ENCODE measurements around the gene MED22.

Gene MED22

DNA sequence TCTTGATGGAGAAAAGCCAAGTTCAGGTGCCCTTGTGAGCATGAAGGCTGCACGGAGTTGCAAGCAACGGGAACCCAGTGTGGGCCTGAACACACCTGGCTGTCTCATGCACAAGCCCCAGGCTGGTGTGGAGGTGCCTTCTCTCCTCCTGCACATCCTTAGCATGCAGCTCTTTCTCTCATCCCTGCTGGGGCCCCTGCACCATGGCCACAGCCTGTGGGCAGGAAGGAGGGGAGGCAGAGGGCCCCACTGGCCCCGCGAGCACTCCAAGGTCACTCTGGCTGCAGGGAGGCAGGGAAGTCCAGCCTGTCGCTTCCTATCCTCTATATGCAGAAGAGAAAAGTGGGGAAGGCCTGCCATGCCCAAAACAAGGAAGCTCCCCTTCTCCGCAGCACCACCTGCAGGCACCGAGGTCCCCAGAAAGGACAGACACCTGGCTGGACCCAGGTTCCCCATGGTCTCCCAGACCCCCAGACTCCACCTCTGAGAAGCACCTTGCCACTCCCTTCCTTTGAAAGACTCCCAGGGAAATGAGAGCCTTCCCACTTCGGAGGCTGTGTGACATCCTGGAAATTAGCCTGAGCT lies 46.8 kb upstream of the MED22 start:
- Histone ChIP-seq H3K4me1 (ENCODE audit: control insufficient read depth, insufficient read depth, low read length) (no peaks in the 10 kb centered on the region), H3K27ac (ENCODE audit: extremely low read depth, low read depth, low read length) (no peak overlapping the region), H3K9me3 (ENCODE audit: control insufficient read depth, insufficient read depth, low read depth, low read length) (no peaks in the 10 kb centered on the region), H3K36me3 (ENCODE audit: control insufficient read depth in 2 of 2, insufficient read depth in 1 of 2, low read length in 2 of 2) (no peaks in the 10 kb centered on the region), H3K4me3 (ENCODE audit: low read depth, low read length) (no peak overlapping the region)
- TF ChIP-seq, protein P1, sequence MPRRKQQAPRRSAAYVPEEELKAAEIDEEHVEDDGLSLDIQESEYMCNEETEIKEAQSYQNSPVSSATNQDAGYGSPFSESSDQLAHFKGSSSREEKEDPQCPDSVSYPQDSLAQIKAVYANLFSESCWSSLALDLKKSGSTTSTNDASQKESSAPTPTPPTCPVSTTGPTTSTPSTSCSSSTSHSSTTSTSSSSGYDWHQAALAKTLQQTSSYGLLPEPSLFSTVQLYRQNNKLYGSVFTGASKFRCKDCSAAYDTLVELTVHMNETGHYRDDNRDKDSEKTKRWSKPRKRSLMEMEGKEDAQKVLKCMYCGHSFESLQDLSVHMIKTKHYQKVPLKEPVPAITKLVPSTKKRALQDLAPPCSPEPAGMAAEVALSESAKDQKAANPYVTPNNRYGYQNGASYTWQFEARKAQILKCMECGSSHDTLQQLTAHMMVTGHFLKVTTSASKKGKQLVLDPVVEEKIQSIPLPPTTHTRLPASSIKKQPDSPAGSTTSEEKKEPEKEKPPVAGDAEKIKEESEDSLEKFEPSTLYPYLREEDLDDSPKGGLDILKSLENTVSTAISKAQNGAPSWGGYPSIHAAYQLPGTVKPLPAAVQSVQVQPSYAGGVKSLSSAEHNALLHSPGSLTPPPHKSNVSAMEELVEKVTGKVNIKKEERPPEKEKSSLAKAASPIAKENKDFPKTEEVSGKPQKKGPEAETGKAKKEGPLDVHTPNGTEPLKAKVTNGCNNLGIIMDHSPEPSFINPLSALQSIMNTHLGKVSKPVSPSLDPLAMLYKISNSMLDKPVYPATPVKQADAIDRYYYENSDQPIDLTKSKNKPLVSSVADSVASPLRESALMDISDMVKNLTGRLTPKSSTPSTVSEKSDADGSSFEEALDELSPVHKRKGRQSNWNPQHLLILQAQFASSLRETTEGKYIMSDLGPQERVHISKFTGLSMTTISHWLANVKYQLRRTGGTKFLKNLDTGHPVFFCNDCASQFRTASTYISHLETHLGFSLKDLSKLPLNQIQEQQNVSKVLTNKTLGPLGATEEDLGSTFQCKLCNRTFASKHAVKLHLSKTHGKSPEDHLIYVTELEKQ (tag by site-specific recombination; IDR thresholded peaks at IDR 0.05; ENCODE audit: borderline replicate concordance): no peak
- no peak for TF ChIP-seq ZNF596 (tag by site-specific recombination; IDR thresholded peaks at IDR 0.05)
- TF ChIP-seq ZNF785 (tag by site-specific recombination; IDR thresholded peaks at IDR 0.05): no peak
- no peak for TF ChIP-seq ZNF202 (tag by site-specific recombination; IDR thresholded peaks at IDR 0.05; ENCODE audit: borderline replicate concordance)
- TF ChIP-seq ZNF10 (tag by site-specific recombination; IDR thresholded peaks at IDR 0.05): no peak
- no peak for TF ChIP-seq ZNF585B (tag by site-specific recombination; IDR thresholded peaks at IDR 0.05)
- no peak for TF ChIP-seq ZNF24 (tag by site-specific recombination; IDR thresholded peaks at IDR 0.05)
- TF ChIP-seq, protein P2, sequence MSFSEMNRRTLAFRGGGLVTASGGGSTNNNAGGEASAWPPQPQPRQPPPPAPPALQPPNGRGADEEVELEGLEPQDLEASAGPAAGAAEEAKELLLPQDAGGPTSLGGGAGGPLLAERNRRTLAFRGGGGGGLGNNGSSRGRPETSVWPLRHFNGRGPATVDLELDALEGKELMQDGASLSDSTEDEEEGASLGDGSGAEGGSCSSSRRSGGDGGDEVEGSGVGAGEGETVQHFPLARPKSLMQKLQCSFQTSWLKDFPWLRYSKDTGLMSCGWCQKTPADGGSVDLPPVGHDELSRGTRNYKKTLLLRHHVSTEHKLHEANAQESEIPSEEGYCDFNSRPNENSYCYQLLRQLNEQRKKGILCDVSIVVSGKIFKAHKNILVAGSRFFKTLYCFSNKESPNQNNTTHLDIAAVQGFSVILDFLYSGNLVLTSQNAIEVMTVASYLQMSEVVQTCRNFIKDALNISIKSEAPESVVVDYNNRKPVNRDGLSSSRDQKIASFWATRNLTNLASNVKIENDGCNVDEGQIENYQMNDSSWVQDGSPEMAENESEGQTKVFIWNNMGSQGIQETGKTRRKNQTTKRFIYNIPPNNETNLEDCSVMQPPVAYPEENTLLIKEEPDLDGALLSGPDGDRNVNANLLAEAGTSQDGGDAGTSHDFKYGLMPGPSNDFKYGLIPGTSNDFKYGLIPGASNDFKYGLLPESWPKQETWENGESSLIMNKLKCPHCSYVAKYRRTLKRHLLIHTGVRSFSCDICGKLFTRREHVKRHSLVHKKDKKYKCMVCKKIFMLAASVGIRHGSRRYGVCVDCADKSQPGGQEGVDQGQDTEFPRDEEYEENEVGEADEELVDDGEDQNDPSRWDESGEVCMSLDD (tag by site-specific recombination; IDR thresholded peaks at IDR 0.05): no peak
- TF ChIP-seq SP7 (tag by site-specific recombination; IDR thresholded peaks at IDR 0.05): no peak
- TF ChIP-seq, protein P3, sequence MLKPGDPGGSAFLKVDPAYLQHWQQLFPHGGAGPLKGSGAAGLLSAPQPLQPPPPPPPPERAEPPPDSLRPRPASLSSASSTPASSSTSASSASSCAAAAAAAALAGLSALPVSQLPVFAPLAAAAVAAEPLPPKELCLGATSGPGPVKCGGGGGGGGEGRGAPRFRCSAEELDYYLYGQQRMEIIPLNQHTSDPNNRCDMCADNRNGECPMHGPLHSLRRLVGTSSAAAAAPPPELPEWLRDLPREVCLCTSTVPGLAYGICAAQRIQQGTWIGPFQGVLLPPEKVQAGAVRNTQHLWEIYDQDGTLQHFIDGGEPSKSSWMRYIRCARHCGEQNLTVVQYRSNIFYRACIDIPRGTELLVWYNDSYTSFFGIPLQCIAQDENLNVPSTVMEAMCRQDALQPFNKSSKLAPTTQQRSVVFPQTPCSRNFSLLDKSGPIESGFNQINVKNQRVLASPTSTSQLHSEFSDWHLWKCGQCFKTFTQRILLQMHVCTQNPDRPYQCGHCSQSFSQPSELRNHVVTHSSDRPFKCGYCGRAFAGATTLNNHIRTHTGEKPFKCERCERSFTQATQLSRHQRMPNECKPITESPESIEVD (tag by site-specific recombination; IDR thresholded peaks at IDR 0.05): no peak
- no peak for TF ChIP-seq KLF9 (tag by site-specific recombination; IDR thresholded peaks at IDR 0.05; ENCODE audit: low read depth)
- POLR2A ChIA-PET: interaction anchor here (0.6 to 2.6 kb wide), 3 partner anchors 10 to 22 kb away, joined by 3 to 9 read pairs (median 3); no protein-coding TSS in a partner anchor
- CTCF ChIA-PET: interaction anchor here (1.1 to 2.2 kb wide), 4 partner anchors 17 to 91 kb away, joined by 3 to 7 read pairs (median 4); no protein-coding TSS in a partner anchor

DNA sequence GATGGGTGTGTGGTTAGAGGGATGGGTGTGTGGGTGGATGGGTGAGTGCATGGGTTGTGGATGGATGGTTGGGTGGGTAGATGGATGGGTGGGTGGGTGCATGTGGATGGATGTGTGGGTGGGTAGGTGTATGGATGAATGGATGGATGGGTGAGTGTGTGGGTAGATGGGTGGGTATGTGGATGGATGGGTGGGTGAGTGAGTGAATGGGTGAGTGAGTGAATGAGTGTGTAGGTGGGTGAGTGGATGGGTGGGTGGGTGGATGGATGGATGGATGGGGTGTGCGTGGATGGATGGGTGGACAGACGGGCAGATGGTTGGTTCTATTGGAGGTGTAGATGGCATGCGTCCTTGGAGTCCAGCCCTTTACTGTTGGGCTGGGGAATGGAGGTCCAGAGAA lies 45.5 kb upstream of the MED22 start:
- no peaks in the 10 kb centered on the region for H3K4me1 ChIP-seq (ENCODE audit: control insufficient read depth, insufficient read depth, low read length)
- TF ChIP-seq ZBTB8A (tag by site-specific recombination; IDR thresholded peaks at IDR 0.05): no peak
- TF ChIP-seq EGR2 (tag by site-specific recombination; IDR thresholded peaks at IDR 0.05; ENCODE audit: low read depth): peak; percentile 97
- TF ChIP-seq ZBTB21 (tag by site-specific recombination; IDR thresholded peaks at IDR 0.05): no peak
- TF ChIP-seq ZNF366 (tag by site-specific recombination; conservative IDR thresholded peaks at IDR 0.05): peak; percentile 78
- 0 out of 2 replicates have a peak, but pooled peaks have one; percentile 5 for TF ChIP-seq SP2 (tag by site-specific recombination; IDR thresholded peaks at IDR 0.05)
- peak; percentile 97 for TF ChIP-seq ZFHX2 (tag by site-specific recombination; conservative IDR thresholded peaks at IDR 0.05)
- no peaks in the 10 kb centered on the region for H3K36me3 ChIP-seq (ENCODE audit: control insufficient read depth in 2 of 2, insufficient read depth in 1 of 2, low read length in 2 of 2)
- H3K9me3 ChIP-seq (ENCODE audit: control insufficient read depth, insufficient read depth, low read depth, low read length): no peaks in the 10 kb centered on the region
- CTCF ChIA-PET: interaction anchor here (0.7 to 1.0 kb wide), 2 partner anchors 10 to 11 kb away, joined by 3 read pairs; no protein-coding TSS in a partner anchor
- H3K27ac ChIP-seq (ENCODE audit: extremely low read depth, low read depth, low read length): no peak overlapping the region
- no peak overlapping the region for H3K4me3 ChIP-seq (ENCODE audit: low read depth, low read length)
- POLR2A ChIA-PET: interaction anchor here (2.6 kb wide), 1 partner anchor 15 kb away, joined by 9 read pairs; no protein-coding TSS in a partner anchor

All from HEK293 (cell line).